Measurements from ENCODE around the gene NOL4L.

NOL4L gene

DNA sequence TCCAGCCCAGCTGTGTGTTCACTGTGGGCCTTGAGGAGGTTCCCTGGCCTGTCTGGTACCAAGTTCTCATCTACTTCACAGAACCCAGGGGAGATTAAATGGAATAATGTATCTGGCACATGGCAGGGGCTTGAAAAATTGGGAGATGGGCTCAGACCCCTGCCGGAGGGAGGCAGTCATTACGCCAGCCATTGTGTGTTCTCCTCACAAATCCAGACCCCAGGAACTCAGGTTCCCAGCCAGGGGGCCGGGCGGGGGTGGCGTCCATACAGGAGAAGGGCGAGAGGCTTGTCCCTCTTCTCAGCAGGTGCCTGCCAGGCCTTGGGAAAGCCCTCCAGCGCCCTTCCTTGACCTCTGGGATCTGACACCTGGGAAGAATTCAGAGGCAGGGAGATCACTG lies 8.1 kb downstream of the NOL4L start:
- no peak overlapping the region for H3K27ac ChIP-seq (replicated peaks)
- DNase-seq (ENCODE audit: low read depth in 1 of 2, low spot score in 1 of 2): no peak

DNA sequence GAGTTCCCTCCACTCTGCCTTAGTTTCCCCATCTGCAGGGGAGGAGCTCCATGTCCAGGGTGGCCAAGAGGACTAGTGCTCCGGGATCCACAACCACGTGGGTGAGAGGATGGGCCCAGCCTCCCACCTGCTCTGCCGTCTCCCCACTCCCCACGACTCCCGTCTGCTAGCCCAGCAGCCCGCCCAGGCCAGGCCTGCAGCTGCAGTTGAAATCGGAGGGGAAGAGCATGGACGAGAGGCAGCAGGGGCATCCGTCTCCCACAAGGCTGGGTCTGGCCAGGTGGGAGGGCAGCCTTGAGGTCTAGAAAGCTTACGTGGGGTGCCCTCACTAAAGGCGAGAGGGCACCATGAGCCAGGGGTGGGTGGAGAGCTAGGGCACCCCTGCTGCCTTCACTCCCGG lies 8.6 kb downstream of the NOL4L start:
- no peak for TF ChIP-seq SPI1 (IDR thresholded peaks at IDR 0.05; ENCODE audit: borderline replicate concordance, low read depth)
- no peak for TF ChIP-seq CTCF (IDR thresholded peaks at IDR 0.05; ENCODE audit: insufficient read depth, low read length)
- TF ChIP-seq, protein P1, sequence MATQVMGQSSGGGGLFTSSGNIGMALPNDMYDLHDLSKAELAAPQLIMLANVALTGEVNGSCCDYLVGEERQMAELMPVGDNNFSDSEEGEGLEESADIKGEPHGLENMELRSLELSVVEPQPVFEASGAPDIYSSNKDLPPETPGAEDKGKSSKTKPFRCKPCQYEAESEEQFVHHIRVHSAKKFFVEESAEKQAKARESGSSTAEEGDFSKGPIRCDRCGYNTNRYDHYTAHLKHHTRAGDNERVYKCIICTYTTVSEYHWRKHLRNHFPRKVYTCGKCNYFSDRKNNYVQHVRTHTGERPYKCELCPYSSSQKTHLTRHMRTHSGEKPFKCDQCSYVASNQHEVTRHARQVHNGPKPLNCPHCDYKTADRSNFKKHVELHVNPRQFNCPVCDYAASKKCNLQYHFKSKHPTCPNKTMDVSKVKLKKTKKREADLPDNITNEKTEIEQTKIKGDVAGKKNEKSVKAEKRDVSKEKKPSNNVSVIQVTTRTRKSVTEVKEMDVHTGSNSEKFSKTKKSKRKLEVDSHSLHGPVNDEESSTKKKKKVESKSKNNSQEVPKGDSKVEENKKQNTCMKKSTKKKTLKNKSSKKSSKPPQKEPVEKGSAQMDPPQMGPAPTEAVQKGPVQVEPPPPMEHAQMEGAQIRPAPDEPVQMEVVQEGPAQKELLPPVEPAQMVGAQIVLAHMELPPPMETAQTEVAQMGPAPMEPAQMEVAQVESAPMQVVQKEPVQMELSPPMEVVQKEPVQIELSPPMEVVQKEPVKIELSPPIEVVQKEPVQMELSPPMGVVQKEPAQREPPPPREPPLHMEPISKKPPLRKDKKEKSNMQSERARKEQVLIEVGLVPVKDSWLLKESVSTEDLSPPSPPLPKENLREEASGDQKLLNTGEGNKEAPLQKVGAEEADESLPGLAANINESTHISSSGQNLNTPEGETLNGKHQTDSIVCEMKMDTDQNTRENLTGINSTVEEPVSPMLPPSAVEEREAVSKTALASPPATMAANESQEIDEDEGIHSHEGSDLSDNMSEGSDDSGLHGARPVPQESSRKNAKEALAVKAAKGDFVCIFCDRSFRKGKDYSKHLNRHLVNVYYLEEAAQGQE (IDR thresholded peaks at IDR 0.05; ENCODE audit: insufficient replicate concordance, low read depth): no peak
- no peak for TF ChIP-seq GABPA (IDR thresholded peaks at IDR 0.05; ENCODE audit: low read depth)
- no peak for TF ChIP-seq POLR2AphosphoS5 (IDR thresholded peaks at IDR 0.05; ENCODE audit: low read depth)
- no peaks in the 10 kb centered on the region for H3K27me3 ChIP-seq (ENCODE audit: insufficient read depth, poor library complexity, severe bottlenecking)
- DNase-seq (ENCODE audit: low read depth in 1 of 2, low spot score in 1 of 2): no peak
- H3K27ac ChIP-seq (replicated peaks): no peak overlapping the region
- no peak overlapping the region for H3K4me3 ChIP-seq (replicated peaks; ENCODE audit: insufficient read depth, low read length)

More for the DNA sequence above, 8.1 kb downstream of the NOL4L start:
- TF ChIP-seq, protein P1 (IDR thresholded peaks at IDR 0.05; ENCODE audit: insufficient replicate concordance, low read depth): no peak
- TF ChIP-seq POLR2AphosphoS5 (IDR thresholded peaks at IDR 0.05; ENCODE audit: low read depth) (no peak), GABPA (IDR thresholded peaks at IDR 0.05; ENCODE audit: low read depth) (no peak), SPI1 (IDR thresholded peaks at IDR 0.05; ENCODE audit: borderline replicate concordance, low read depth) (no peak), CTCF (IDR thresholded peaks at IDR 0.05; ENCODE audit: insufficient read depth, low read length) (no peak)
- H3K4me3 ChIP-seq (replicated peaks; ENCODE audit: insufficient read depth, low read length): no peak overlapping the region
- H3K27me3 ChIP-seq (ENCODE audit: insufficient read depth, poor library complexity, severe bottlenecking): no peaks in the 10 kb centered on the region

GRCh38 chr20:32575805-32576204 lies 9.3 kb downstream of the NOL4L start:
- DNase-seq (ENCODE audit: low read depth in 1 of 2, low spot score in 1 of 2): no peak
- Histone ChIP-seq H3K4me3 (replicated peaks; ENCODE audit: insufficient read depth, low read length) (no peak overlapping the region), H3K27me3 (ENCODE audit: insufficient read depth, poor library complexity, severe bottlenecking) (no peaks in the 10 kb centered on the region), H3K27ac (replicated peaks) (no peak overlapping the region)
- TF ChIP-seq SPI1 (IDR thresholded peaks at IDR 0.05; ENCODE audit: borderline replicate concordance, low read depth) (no peak), CTCF (IDR thresholded peaks at IDR 0.05; ENCODE audit: insufficient read depth, low read length) (no peak), GABPA (IDR thresholded peaks at IDR 0.05; ENCODE audit: low read depth) (no peak), POLR2AphosphoS5 (IDR thresholded peaks at IDR 0.05; ENCODE audit: low read depth) (no peak)
- TF ChIP-seq, protein P1 (IDR thresholded peaks at IDR 0.05; ENCODE audit: insufficient replicate concordance, low read depth): no peak

Data from HL-60 (cell line).